NB4 (cell line): Measurements from ENCODE around the gene STARD3NL.

ENCODE experiments used
- POLR2A ChIP-seq: IDR thresholded peaks from 2 replicates; pipeline ENCODE4 v1.6.1; 2011; ENCODE audit warnings: mild to moderate bottlenecking; ENCODE audit not compliant: insufficient read length; ENCODE audit errors: extremely low read depth
- TF ChIP-seq, protein P1 (sequence below): IDR thresholded peaks from one replicate; pipeline ENCODE4 v1.5.1; 2012; ENCODE audit warnings: low read depth, low read length

DNA sequence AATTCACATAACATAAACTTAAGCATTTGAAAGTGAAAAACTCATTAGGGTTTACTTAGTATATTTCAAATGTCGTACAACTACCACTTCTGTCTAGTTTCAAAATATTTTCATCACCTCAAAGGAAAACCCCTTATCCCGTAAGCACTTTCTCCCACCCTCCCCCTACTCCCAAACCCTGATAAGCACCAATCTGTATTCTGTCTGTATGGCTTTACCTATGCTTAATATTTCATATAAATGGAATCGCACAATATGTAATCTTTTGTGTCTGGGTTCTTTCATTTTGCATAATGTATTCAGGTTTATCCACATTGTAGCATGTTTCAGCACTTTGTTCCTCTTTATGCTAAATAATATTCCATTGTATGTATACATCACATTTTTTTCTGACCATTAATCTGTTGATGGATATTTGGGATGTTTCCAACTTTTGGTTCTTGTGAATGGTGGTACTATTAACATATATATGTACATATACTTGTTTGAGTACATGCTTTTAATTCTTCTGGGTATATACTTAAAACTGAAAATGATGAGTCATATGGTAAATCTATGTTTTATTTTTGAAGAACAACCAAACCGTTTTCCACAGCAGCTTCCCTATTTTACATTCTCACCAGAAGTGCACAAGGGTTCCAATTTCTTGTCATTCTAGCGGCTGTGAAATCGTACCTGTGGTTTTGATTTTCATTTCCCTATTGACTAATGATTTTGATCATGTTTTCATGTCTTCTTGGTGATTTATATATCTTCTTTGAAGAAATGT lies 6.2 kb upstream of the STARD3NL start:
- TF ChIP-seq, protein P1, sequence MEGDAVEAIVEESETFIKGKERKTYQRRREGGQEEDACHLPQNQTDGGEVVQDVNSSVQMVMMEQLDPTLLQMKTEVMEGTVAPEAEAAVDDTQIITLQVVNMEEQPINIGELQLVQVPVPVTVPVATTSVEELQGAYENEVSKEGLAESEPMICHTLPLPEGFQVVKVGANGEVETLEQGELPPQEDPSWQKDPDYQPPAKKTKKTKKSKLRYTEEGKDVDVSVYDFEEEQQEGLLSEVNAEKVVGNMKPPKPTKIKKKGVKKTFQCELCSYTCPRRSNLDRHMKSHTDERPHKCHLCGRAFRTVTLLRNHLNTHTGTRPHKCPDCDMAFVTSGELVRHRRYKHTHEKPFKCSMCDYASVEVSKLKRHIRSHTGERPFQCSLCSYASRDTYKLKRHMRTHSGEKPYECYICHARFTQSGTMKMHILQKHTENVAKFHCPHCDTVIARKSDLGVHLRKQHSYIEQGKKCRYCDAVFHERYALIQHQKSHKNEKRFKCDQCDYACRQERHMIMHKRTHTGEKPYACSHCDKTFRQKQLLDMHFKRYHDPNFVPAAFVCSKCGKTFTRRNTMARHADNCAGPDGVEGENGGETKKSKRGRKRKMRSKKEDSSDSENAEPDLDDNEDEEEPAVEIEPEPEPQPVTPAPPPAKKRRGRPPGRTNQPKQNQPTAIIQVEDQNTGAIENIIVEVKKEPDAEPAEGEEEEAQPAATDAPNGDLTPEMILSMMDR, result no peak
- TF ChIP-seq POLR2A, result no peak
